ENCODE measurements around the gene HS2ST1.

Gene HS2ST1

GRCh38 chr1:87115317-87115890 lies 201.0 kb downstream of the HS2ST1 start:
- no peak for DNase-seq

GRCh38 chr1:87115891-87116290 lies 201.5 kb downstream of the HS2ST1 start:
- DNase-seq, result no peak

DNA sequence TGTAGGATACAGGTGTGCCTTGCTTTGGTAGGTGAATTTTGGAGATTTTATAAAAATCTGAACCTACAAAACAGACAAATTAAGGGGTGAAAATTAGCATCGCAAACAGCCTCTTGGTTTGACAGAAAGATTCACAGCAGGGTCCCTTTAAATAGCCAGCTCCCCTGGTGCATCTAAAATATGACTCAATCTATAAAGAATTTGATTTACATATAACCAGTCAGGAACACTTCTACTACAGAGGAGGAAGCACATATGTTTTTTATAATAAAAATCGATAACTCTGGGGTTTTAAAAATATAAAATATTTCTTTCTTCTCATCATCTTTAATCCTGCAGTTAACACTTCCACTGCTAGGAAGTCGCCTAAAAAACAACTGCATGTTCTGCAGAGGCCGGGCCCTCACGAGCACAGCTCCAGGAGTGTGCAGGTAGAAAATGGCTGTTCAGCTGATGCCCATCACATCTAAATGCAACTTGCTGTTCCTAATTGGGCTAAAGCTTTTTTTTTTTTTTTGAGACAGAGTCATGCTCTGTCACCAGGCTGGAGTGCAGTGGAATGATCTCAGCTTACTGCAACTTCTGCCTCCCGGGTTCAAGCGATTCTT lies 203.4 kb downstream of the HS2ST1 start:
- DNase-seq, result no peak

DNA sequence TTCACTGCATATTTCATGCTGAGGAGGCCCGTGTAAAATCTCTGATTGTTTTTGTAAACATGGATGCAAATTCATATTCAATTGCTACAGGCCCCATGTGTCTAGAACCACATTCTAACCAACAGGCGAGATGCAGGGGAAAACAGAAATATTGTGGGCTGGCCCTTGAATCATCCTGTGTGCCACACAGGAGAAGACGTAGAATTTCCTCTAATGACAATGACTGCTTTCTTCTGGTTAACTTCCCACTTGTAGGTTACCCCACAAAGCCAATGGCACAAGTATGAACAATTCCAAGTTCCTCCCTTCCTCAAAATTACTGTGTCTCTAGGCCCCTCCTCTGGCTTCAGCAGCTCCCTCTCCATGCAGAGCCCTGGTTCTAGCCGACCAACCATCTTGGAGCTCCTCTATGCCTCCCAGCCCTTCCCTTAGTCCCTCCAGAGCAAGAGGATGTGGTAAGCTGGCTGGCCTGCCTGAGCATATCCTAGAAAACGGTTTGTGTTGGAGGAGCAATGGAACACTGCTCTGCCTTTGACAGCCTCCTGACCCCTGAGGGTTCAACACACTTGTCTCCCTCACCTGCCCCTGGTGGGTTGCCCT lies 205.2 kb downstream of the HS2ST1 start:
- DNase-seq, result no peak

GRCh38 chr1:87120779-87121178 lies 206.3 kb downstream of the HS2ST1 start:
- no peak for DNase-seq

- no peak for DNase-seq
Observed at GRCh38 chr1:87121711-87122163, 207.3 kb downstream of the HS2ST1 start.

- no peak for DNase-seq
Observed at GRCh38 chr1:87122243-87122642, 207.8 kb downstream of the HS2ST1 start.

DNA sequence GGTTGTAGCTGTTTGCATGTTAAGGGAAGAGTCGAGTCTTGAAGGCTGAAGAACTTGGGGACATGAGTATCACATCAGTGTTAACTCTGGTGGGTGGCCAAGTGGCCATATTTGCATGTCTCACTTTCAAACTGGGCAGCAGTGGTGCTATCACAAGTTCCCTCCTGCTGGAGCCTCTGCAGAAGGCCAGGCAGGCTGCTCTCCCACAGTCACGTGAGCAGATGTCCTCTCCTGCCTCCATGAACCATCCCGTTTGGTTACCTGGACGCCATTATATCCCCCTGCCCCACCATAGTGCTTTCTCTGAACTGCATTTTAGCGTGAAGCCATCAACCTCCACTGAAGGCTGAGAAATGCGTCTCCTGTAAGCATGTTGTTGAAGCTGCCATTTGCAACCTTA lies 209.2 kb downstream of the HS2ST1 start:
- DNase-seq, result no peak

DNA sequence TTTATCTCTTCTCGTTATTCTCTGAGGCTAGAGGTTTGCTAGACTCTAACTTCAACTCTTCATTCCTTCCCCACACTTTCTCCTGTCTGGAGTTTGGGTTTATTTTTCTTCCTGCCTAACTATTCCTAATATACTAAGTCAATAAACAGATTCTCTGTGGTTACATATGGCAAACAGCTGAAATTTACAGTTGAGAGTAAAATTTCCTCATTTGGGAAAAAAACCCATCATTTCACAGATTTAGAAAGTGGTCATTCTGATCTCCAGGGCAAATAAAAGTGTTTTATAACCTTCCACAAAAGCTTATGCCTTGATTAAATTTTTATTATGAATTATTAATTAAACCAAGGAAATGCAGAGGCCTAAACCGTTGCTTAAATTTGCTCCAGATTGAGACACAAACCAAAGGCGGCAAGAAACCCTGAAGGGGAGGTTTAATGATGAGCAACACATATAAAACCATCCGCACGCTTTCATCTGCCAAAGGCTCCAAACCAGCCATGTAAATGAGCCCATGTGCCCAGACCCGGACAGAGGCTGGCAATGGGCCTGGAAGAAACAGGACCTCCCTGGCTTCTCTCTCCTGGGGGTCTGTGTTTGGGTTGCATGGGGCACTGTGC lies 212.6 kb downstream of the HS2ST1 start:
- DNase-seq, result no peak

GRCh38 chr1:87127581-87127980 lies 213.1 kb downstream of the HS2ST1 start:
- no peak for DNase-seq

DNA sequence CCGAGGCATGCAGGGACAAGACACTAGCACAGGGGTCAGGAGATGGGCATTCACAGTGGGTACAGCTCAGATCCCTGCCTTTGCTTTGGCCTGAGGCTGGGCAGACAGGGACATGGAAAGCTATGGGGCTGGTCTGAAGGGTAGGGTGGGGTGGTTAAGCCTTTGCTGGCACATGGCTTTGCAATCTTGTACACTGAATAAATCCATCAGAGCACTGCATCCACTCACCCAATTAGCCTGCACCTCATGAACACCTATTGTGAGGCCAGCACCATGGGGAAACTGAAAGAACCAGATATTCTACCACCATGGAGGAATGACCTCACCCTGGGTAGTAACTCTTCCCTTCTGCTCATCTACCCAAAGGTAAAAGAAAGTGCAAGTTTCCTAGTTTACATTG lies 214.6 kb downstream of the HS2ST1 start:
- DNase-seq, result no peak

- DNase-seq, result no peak
Observed at GRCh38 chr1:87129606-87130005, 215.2 kb downstream of the HS2ST1 start.

DNA sequence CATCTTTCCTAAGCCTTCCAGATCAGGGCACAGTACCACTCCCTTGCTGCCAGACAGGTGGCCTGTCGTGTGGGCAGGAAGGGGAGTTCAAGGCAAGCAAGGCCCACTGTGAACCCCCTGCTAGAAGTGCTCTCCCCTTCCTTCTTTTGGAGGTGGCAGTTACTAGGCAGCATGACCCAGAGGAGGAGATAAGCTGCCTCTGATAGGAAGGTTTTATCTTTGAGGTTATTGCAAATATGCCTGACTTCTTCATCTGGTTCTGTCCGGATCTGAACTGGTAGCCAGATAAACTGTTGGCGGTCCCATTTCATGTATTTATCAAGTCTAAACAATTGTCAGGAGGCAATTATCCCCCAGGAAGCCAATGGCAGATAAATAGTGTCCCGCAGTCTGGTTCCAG lies 216.0 kb downstream of the HS2ST1 start:
- DNase-seq, result no peak

- DNase-seq, result peak; percentile 38 to 66 (median 59)
Observed at GRCh38 chr1:87131809-87132283, 217.4 kb downstream of the HS2ST1 start.

DNA sequence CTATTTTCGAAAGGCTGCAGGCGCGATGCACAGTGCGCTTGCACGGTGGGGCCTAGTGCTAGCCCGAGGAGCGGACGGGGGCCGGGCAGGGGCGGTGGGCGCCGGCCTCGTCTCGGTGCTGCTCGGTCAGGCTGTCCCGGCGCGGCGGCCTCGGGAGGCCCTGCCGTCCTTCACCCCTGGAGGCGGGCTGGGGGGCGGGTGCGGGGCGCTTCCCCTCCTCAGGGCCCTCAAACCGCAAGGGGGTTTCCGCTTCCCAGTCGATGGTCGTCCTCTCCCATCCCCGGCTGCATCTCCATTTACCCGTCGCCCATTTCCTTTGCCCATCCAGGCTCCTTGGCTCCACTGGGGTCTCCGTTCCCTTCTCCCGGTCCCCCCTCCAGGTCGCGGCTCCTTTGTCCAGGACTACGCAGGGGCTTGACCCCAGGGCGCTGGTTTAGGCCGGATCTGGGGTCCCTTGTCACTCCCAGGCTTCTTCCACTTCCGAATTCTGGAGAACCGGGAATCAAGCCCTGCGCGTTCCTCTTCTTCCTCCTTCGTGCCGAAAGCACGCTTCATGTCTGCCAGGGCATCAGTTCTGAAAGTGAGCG lies 217.9 kb downstream of the HS2ST1 start:
- DNase-seq, result no peak

GRCh38 chr1:87134061-87134460 lies 219.6 kb downstream of the HS2ST1 start:
- no peak for DNase-seq

DNA sequence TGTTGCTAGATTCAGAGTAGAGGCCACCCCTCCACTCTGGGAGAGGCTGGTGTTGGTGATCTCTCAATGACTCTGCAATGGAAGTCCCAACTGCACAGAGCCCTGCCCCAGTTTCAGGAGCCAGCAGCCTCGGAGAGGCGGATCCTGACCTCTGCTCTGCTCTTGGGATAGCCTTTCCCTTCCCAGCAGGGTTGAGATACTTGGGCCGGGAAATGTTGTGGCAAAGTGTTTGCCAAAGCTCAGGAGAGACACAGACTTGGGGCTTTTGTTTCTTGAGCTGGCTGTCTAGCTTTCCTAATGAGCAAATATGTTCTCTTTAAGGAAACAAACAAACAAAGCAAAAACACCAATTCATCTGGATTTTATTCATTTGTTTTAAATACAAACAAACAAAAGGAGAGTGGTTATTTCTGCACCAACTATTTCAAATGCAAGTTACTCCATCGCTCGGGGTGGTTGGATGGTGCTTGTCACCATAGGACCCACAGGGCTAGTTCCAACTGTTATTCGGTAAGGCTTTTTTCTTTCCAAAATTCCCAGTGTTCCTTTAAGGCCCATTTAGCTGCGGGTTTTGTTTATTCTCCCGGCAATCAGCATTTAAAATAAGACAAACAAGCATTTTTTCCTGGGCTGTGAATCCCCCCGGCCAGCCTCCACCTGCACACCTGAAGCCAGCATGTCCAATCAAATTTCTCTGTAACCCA lies 220.3 kb downstream of the HS2ST1 start:
- DNase-seq, result no peak

GRCh38 chr1:87135329-87135712 lies 220.9 kb downstream of the HS2ST1 start:
- DNase-seq, result no peak

GRCh38 chr1:87136607-87137341 lies 222.3 kb downstream of the HS2ST1 start:
- no peak for DNase-seq

DNA sequence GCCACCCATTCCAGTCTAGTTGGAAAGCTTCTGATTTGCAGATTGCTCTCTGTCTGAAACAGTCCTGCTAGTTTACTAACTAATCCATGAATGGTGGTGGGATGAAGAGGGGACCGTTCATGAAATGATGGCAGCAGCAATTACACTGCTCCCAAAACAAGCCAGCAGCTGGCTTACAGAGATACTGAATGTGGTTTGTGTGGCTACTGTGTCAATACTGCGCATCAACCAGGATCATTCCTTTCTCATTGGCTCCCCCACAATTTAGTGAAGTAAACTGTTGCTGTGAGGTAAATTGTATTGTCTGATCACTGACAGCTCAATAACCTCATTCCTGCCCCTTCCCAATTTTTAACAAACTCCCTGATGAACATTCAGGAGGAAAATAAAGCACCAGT lies 222.9 kb downstream of the HS2ST1 start:
- no peak for DNase-seq

DNA sequence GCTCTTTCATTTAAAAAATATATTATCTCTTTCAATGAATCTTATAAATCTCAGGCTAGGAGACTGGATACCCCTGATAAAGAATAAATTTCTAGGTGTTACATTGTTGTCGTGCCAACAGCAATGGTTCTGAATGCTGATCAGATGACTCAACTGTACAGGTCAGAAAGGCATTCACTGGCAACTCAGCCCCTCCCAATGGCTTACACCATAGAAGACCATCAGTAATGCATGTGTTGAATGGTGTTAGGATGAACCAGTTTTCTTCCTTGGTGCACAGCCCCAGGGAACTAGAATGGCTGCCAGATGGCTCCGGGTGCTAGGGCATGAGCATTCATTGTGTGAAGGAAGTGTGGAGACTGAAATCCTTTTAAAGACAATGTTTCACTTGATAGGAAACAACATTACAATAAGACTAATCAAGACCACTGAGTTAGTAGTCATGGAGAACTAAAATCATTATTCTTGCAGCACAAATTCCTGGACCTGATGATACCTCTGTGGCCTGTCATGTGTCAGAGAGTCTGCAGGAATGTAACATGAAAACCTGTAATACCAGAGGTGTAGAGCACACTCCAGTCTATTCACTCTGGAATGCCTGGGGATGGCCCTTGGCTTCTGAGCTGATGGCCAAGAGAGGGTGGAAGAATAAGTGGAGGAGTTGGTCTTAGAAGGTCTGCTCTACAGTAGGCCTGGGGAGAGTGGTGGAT lies 226.6 kb downstream of the HS2ST1 start:
- DNase-seq, result no peak

DNA sequence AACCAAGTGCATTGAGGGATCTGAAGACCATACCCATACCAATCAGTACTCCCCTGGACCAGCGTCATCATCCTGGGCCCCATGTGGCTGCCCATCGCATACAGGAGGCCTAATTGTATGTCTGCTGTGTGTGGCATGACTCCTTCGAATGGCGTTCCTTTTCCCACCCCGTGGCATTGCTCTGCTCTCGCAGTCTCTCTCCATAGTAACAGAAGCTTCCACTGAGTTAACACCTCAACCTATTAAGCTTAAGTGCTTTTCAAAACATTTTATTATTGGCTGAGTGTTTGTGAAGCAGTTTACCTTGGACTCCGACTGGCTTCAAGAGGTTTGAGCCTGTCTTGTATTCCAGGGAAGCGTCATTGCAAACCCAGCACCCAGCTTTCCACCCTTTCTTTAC lies 227.1 kb downstream of the HS2ST1 start:
- no peak for DNase-seq
